GOT3 (cell line): ENCODE data around the gene FAM107B.

ENCODE experiments used
- DNase-seq: peaks from one replicate; lab custom pipeline; 2025; ENCODE audit warnings: mixed read lengths; lab: John Stamatoyannopoulos, UW

The FAM107B gene

DNA sequence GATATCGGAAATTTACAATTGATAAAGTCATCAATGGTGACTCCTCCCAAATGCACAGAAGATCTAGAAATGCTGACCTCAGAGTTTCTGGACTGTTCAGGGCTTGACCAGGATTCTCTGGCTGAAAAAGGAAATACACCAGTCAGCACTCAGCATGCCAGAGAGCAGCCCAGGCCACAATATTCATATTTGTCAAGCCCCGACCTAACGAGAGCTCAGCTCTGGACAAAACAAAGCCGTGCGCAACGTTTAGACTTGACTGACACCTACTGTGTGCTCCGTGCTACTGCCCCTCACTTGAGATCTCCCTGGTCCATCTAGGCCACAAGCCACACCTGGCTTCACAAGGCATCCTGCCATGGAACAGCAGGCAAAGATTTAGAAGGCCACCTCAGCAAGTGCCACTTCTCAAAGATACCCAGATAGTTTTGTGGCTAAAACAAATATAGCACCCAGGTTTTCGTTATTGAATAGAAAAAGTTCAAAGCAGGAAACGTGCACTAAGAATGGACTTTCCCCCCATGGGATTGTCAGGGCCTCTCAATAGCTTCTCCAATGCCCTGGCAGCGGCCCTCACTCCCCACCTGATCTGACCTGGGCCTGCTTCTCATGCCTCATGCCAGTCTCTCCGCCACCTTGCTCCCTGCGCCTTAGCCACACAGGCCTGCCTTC is 218.3 kb downstream of the FAM107B start:
- no peak for DNase-seq

DNA sequence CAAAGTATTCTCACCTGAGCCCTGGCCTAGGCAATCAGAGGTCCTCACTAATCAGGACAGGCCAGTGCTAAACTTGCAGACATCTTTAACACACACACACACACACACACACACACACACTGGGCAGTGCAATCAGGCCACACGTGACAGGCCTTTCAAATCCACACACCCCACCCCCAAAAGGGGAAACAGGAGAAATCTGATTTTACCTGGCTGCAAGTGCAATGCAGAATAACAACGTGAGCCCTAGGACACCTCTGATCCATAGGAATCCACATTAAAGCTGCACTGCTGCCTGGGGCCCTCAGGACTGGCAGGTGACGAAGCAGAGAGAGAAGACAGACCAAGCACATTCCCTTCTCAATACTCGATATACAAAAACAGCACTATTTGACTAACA is 218.9 kb downstream of the FAM107B start:
- no peak for DNase-seq

DNA sequence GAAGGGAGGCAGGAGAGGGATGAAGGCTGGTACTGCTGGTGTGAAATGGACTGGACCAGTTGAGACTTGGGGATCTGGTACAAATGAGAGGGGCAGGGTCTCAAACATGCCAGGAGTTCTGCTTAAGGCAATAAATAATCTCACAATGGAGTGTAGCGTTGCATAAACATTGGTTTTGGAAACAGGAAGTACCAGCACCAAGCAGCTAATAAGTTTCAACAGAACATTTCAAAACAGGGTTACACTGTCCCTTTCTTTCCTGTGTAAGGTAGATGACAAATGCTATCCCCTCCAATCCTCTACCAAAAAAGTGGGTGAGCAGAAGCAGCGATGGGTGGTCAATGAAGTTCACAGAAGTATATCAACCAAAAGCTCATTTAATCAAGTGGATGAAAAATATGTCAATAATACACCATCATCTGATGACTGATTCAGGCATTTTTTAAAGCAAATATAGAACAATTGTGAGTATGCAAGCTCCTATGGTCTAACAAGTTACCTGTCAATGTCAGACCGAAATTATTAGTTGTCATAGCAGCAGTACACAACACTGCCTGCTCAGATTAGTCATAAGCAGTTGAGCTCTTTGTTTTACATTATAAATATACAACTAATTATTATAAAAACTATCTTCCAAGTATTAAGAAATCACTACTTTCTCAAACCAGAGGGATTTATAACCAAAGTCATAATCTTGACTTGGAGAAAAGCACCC is 220.0 kb downstream of the FAM107B start:
- DNase-seq: no peak

DNA sequence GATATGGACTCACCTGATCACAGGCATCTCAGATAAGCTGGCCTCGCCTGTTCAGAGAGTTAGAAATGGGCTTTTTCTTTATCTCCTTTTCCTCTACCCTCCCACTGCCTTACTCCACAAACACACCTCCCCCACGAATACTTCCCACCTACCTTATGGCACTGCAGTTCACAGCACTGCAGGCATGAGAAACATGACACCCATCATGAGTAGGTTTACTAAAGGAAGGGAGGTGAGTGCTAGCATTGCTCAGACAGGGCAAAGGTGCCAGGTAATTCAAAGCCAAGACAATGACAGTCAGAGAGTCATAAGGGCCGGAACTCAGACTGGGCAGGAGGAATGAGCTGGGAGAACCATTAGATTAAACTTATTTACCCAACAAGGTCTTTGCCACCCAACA is 220.6 kb downstream of the FAM107B start:
- DNase-seq: no peak

DNA sequence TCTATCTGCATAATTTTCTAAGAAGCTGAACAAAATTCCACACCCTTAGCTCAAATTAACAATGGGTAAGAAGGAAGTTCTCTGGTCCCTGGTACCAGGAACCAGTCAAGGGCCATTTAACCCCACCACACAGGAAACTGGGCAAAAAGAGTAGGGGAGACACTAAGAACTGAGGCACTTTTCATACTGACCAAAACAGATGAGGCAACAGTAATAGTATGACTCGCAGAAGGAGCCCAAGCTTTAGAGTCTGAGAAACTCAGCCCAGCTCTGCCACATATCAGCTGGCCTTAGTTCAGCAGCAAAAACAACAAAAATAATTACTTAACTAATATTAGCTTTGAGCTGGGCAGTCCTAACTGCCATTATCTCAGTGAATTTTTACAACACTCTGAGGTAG is 221.2 kb downstream of the FAM107B start:
- DNase-seq: no peak

DNA sequence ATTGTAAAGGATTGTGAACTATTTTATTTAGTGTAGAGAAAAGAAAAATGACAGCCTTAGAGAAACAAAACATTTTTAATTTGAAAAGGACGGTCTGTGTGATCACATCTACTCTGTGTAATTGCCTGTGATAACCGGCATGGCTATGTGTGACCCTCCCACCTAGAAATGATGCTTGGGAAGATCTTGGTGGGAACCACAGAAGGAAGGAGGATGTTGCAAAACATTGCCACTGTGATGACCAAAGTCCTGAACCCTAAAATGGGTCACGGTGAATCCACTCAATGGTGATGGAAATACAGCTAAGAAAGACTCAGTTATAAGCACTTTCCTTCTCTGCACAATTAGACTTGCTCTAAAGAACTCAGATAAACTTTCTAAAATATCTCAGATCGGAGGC is 222.7 kb downstream of the FAM107B start:
- DNase-seq: no peak

DNA sequence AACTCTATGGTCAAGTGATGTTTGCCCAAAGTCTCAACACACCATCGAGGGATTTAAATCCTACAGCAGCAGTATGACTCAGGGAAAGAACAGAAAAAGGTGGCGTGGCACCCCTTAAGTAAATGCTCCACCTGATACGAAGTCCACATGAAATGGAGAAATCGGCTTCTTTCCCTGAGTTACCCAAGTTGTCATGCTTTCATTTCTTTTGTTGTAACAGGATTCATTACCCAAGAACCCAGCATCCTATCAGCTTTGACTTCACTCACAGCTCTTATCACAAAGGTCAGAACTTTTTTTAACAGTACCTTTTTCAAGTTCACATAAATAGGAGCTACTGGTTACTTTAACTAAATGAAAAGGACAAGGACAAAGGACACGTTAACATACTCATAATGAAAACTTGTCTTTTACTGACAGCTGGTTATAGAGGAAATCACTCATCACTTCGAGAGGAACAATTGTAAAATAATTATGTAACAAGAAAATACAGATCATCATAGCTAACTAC is 224.2 kb downstream of the FAM107B start:
- DNase-seq: no peak

DNA sequence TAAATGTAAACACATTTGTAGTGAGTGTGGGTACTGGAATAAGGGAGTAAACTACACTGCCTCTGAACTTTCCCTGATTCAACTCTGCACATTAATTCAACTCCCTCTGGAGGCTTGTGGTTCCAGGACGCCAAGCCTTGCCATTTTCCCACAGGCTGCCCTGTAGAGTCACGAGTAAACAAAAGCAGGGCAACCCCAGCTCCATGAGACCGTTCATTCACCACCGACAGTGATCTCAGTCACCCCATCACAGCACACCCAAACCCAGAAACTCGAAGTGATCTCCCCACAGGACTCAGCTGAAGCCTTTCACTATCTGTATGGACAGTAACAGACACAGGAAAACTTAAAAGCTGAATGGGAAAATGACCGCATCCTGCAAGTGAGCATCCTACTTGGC is 225.2 kb downstream of the FAM107B start:
- no peak for DNase-seq

DNA sequence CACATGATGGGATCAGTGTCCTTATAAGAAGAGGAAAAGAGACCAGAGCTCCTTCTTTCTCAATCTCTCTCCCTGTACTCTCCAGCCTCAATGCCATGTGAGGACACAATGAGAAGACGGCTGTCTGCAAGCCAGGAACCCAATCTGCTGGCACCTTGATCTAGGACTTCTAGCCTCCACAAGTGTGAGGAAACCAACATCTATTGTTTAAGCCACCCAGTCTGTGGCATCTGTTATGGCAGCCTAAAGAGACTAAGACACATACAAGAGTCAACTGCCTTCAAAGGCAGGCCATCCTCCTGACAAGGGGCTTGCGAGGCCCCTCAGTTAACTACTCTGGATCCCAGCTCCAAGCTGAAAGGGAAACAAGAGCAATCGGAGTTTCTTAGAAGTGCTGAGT is 225.7 kb downstream of the FAM107B start:
- no peak for DNase-seq

DNA sequence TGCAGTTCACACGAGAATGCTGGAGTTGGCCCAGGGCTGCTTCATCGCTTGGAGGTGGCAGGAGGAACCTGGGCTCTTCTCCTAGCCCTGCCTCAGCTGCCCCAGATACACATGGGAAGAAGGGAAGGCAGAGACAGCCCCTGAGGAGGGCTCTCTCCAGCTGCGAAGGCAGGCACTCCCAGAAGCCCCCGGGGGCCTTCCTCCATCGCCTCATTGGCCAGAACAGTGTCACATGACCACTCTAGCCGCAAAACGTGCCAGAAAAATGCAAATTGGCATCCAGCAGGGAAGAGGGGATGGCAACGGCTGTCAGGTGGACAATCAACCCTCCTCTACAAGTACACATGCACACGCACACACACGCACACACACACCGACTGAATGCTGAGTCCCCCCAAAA is 226.2 kb downstream of the FAM107B start:
- DNase-seq: no peak

DNA sequence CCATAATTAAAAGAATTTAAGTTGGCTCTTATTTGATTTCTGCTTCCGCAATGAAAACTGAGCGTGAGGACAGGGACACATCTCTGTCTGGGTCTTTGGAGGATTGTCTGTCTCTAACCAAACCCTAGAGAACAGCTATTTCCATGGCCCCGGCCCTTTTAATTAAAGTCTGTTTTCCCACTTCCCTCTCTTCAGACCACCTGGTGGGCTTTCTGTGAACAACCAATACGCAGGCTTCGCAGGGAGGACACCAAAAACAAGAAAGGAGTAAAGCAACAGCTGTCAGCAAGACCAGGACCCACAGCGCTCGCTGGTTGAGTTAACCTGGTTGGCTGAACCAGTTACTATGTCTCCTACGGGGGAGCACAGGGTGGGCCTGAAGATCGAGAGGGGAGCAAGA is 226.9 kb downstream of the FAM107B start:
- no peak for DNase-seq

DNA sequence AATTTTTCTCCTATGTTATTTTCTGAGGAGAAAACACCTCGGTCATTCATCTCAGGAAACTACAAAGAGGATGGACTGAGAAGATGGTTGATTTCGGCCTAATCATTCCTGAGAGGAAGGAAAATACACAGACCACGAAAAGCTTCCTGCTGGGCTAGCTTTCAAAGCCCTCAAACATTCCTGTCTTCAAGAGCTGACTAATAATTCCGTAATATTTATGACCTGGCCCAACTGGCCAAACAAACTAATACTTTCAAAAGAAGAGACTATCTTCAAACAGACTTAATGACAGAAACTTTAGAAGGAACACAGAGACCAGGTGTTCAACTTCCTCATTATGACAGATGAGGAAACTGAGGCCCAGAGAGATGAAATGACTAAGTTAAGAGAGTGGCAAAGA is 228.9 kb downstream of the FAM107B start:
- no peak for DNase-seq

DNA sequence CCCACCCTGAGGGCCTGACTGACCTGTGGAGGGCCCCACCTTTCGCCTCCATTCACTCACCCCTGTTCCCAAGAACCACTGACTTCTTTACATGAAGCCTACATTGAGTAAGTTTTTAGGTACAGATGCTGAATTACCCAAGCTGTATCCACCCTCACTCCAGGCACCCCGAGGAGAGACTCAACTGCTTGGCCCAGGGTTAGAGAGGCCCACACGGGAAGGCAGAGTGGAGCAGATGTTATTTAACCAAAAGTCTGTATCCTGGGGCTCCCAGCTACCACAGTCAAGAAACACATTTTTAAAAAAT is 230.8 kb downstream of the FAM107B start:
- no peak for DNase-seq

DNA sequence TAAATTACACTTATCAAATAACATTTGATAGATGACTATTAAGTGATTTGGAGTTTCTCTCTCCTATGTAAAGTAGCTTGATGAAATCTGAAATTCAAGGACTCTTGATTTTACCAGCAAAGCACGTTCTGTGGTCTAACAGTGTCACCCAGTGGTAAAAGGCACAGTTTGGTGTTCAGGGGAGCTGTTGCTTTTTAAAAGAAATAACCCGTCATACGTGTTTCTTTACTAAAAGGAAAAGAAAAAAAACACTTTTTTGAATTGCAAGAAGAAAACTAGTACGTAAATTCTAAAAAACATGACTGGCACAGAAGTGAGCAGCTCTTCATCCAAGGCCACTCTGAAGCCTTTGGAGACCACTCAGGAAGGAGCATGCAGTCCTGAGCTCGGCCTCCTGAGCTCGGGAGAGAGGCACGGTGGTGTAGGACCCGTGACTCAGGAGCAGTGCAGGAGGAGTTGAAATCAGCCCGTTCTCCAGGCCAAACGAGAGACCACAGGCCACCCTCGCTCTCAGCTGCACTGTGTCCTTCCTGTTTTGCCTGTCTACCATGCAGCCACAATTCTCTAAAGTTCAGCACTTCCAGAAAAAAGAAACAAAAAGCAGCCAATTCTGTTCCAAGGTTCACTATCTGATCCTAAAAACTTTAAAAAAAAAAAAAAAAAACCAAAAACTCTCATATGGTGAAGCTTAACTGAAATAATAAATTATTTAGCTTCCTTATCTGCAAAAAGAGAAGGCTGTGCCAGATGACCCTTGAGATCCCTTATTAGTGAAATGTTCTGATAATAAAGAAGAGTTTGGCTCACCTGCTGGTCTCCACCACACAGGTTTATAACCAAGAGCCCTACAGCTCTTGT is 231.4 kb downstream of the FAM107B start:
- no peak for DNase-seq

DNA sequence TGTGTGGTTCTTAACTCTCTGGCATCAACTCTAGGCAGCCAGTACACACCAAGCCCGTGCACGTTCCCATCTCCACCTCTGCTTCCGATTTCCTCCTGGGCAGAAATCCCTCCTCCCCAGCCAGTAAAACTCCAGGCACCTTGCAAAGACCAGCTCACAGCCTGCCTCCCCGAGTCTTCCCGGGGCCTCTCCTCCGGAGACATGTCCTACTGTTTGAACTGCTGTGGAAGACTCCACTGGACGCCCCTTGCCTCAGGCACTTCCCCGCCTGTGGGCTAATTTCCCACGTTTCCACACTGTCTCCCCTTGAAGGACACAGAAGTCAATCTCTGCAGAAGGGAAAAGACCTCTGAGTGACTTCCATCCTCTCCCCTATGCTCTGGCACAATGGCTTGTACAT is 233.3 kb downstream of the FAM107B start:
- DNase-seq: no peak

DNA sequence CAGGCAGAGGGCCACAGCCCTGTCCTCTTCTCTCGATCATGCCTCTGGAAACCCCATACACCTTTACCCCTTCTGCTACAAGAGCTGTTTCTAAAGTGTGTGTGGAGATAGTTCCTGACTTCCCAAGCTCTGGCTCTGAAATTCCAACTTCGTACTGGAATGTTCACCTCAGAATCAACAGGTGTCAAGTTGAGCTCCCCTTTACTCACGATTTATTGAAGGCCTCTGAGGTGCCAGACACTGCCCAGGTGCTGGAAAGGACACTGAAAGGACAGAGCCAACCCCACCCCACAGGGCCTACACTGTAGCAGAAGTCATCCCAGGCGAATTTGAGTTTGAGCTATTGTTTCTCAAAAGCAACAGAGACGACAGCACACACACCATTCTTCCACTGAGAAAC is 234.1 kb downstream of the FAM107B start:
- DNase-seq: no peak

DNA sequence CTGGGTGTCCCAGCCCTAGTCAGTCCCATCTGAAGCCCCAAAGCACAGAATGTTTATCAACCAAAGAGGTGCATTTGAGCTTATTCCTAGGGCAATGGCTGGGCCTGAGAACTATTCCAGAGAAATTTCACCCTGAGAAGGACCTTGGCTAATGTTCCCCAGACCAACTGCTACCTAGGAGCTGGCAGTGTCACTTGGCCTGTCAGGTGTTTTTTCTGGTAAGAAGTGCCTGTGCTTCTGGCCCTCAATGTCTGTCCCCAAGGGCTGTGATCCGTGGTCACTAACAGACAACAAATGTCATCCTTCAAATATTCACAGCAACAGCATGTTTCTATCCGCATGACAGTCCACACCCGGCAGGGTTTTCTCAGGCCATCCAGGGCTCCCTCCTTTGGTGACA is 234.6 kb downstream of the FAM107B start:
- no peak for DNase-seq

DNA sequence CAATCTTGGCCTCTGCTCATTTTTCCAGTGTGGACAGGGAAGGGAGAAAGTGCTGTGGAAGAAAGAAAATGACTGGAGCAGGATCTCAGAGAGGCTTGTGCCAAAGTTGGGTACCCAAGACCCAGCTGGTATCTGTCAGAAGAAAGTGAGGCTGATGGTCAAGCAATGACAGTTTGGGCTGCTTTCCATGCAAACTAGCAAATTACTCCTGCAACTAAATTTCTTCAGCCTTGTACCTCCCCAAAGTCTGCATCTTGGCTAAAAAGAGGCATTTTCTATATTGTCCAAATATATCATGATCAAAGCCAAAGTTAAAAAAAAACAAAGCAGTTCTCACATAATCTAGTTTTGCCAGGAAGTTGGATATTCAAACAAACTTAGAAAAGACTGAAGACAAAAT is 235.5 kb downstream of the FAM107B start:
- no peak for DNase-seq

DNA sequence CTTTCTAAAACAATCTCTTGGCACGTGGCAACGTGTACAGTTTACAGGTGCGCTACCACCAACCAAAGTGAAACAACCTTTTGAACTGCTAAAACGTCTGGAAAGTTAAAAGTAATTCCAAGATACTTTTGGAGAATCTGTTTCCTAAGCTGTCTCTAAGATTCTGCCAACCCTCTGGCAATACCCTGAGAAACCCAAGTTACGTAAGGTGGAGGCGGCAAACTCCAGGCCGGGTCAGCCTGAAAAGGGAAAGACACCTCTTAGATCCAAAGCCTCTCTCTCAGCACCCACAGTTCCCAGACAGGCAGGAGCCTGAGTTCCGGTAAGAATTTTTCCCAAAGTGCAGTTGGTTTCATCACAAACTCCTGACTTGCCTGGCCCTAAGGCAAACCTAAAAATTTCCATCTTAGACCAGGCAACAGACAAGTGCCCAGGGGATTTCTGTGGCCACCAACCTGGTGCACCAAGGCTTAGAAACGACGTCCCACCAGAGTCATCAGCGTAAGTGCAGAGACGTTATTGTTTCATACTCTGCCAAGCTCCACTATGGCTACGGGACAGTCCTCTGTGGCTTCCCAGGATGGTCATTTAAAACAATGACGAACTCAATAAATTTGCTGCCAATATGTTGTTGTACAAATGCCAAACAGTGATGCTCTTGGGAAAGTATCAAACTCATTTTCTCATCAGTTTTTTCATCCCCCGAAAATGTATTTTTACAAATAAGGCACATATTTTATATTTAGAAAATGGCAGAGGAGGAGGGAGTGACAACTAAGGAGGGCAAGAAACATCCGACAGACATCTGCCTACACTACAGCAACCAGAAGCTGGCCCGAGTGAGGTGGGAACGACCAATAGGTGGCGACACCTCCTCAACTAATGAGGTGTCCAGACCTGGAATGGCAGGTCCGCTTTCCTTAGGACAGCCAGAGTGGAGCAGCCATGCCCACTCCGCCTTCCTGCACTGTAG is 238.2 kb downstream of the FAM107B start:
- DNase-seq: no peak

DNA sequence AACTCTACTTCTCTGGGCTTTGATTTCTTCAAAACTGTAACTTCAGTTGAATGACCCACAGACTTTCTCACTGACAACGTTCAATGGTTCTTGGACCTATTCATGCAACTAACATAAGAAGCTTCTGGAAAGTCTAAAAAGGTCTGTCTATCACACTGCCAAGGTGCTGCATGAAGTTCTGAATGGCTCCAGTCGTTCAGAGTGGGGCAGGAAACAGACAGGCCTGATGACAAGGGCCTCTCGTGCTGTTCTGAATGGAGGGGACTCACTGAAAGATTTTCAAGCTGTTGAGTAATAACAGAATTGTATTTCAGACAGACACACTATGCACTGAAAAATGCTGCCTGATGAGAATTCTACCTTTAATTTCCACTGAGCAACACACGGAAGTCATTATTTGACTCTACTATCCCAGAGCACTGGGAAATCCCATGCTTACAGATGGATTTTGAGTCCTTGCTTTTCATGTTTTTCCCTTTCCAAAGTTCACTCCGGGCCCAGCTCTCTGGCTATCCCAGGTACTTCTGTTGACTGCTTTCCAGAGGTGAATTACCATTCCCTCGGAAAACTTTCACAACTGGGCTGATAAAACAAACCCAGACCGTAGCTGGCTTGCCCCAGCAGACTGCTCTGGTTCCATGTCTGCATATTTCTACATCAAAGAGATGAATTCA is 239.1 kb downstream of the FAM107B start:
- no peak for DNase-seq

DNA sequence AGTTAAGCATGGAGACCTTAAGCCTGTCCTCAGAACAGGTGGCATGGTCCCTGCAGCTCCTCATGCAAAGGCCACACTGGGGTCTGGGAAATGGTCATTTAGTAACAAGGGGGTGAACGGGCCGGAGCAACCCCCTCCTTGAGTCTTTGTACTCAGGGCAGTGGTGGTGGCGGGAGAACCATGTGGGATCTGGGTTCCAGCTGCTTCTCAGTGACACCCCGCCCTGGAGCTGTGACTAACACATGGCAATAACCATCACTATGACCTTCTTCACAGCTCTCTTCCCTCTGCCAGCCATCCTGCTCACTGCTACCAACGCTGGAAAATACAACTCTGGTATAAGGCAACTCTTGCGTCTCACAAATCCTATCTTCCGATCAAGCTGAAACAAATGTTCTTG is 240.5 kb downstream of the FAM107B start:
- no peak for DNase-seq
